H54 (cell line): ENCODE results near the gene C19orf12.

Source experiments
- DNase-seq: peaks from one replicate; pipeline ENCODE4 v3.0.0; 2011; ENCODE audit warnings: low spot score, mixed read lengths; ENCODE audit not compliant: insufficient read length
- FAIRE-seq: peaks from 3 replicates; lab custom pipeline; 2011; peaks lifted over from hg19 to GRCh38; lab: Jason Lieb, UNC
- POLR2A ChIP-seq: IDR thresholded peaks from 2 replicates; pipeline ENCODE4 v1.6.1; 2011; ENCODE audit warnings: low read depth, mild to moderate bottlenecking, low read length

C19orf12 gene

GRCh38 chr19:29714953-29715700, at the start of gene C19orf12:
Gene C19orf12, minus strand, starts transcription at chr19:29715261. Its CDS starts 6,848 bp downstream, at chr19:29708413.
- DNase-seq (peak; percentile 65), FAIRE-seq (no peak)
- peak; percentile 73 for TF ChIP-seq POLR2A

GRCh38 chr19:29764361-29764760, 49.3 kb upstream of the C19orf12 start:
- DNase-seq: no peak
- no peak for FAIRE-seq
- no peak for TF ChIP-seq POLR2A

GRCh38 chr19:29763196-29763595, 48.1 kb upstream of the C19orf12 start:
- FAIRE-seq (no peak), DNase-seq (no peak)
- TF ChIP-seq POLR2A: no peak

- DNase-seq: no peak
- FAIRE-seq: no peak
- TF ChIP-seq POLR2A: no peak
These were observed 46.6 kb upstream of the C19orf12 start for GRCh38 chr19:29761575-29762232.

GRCh38 chr19:29760752-29761502, 45.9 kb upstream of the C19orf12 start:
- DNase-seq (no peak), FAIRE-seq (no peak)
- no peak for TF ChIP-seq POLR2A

- FAIRE-seq (no peak), DNase-seq (no peak)
- TF ChIP-seq POLR2A: no peak
These were observed 44.3 kb upstream of the C19orf12 start for GRCh38 chr19:29759359-29759758.

- no peak for TF ChIP-seq POLR2A
- FAIRE-seq (no peak), DNase-seq (no peak)
These were observed 43.8 kb upstream of the C19orf12 start for GRCh38 chr19:29758863-29759262.

- DNase-seq: no peak
- FAIRE-seq: no peak
- TF ChIP-seq POLR2A: no peak
These were observed 42.5 kb upstream of the C19orf12 start for GRCh38 chr19:29757551-29757950.

- FAIRE-seq (no peak), DNase-seq (no peak)
- TF ChIP-seq POLR2A: no peak
These were observed 38.9 kb upstream of the C19orf12 start for GRCh38 chr19:29753934-29754305.

- DNase-seq: no peak
- no peak for FAIRE-seq
These were observed 38.3 kb upstream of the C19orf12 start for GRCh38 chr19:29753190-29753933.

GRCh38 chr19:29752450-29753025, 37.5 kb upstream of the C19orf12 start:
- no peak for TF ChIP-seq POLR2A
- no peak for FAIRE-seq
- no peak for DNase-seq

More at GRCh38 chr19:29753190-29753933, 38.3 kb upstream of the C19orf12 start:
- TF ChIP-seq POLR2A: no peak

GRCh38 chr19:29751932-29752331, 36.9 kb upstream of the C19orf12 start:
- TF ChIP-seq POLR2A: no peak
- no peak for DNase-seq
- no peak for FAIRE-seq

- no peak for TF ChIP-seq POLR2A
- FAIRE-seq: no peak
- DNase-seq: no peak
These were observed 34.9 kb upstream of the C19orf12 start for GRCh38 chr19:29750001-29750400.
